Liver (tissue), 9 donors: ENCODE results near the gene RFC4. TPM values are rescaled to one million over a fixed set of nuclear protein-coding genes. Genes with fewer than 3 reads are reported as not detected.
"Not testable (repeated sequence)": the region's sequence is repeated elsewhere in the genome, so short reads cannot be mapped to it uniquely, and the experiment has no call there.

Source experiments
- DNase-seq: peaks from one replicate; pipeline ENCODE4 v3.0.0-alpha.2; 2017; ENCODE audit warnings: low spot score
- H3K27ac ChIP-seq, 2 donors: one replicate each; pipeline ENCODE4 v1.7.0; 2013; ENCODE audit warnings: inconsistent platforms in 2 of 2, low read length in 2 of 2, control low read depth in 1 of 2, low read depth in 1 of 2, mild to moderate bottlenecking in 1 of 2
- H3K27me3 ChIP-seq, 4 donors: one replicate each; pipeline versions ENCODE4 v1.6.1 to v1.7.0; 2013; ENCODE audit warnings: low read length in 3 of 4, inconsistent platforms in 1 of 4, mild to moderate bottlenecking in 1 of 4, moderate library complexity in 1 of 4; ENCODE audit not compliant: control insufficient read depth in 4 of 4, insufficient read depth in 4 of 4
- H3K36me3 ChIP-seq, 4 donors: one replicate each; pipeline versions ENCODE4 v1.6.1 to v1.7.0; 2013; ENCODE audit warnings: low read length in 3 of 4, mild to moderate bottlenecking in 3 of 4, low read depth in 1 of 4, moderate library complexity in 1 of 4; ENCODE audit not compliant: control insufficient read depth in 4 of 4, insufficient read depth in 3 of 4
- H3K4me1 ChIP-seq, 4 donors: one replicate each; pipeline versions ENCODE4 v1.6.1 to v1.7.0; 2013; ENCODE audit warnings: low read length in 3 of 4, mild to moderate bottlenecking in 3 of 4, moderate library complexity in 1 of 4; ENCODE audit not compliant: control insufficient read depth in 4 of 4, insufficient read depth in 4 of 4
- H3K4me3 ChIP-seq, 3 donors: one replicate each; pipeline versions ENCODE4 v1.6.1 to v1.7.0; 2013; ENCODE audit warnings: low read length in 3 of 3, control low read depth in 1 of 3, low read depth in 1 of 3, mild to moderate bottlenecking in 1 of 3
- H3K9ac ChIP-seq, 2 donors: one replicate each; pipeline ENCODE4 v1.7.0; 2013; ENCODE audit warnings: low read length in 2 of 2, mild to moderate bottlenecking in 2 of 2, moderate library complexity in 2 of 2, control low read depth in 1 of 2, low read depth in 1 of 2
- H3K9me3 ChIP-seq, 4 donors: one replicate each; pipeline versions ENCODE4 v1.6.1 to v1.7.0; 2013; ENCODE audit warnings: low read length in 3 of 4; ENCODE audit not compliant: control insufficient read depth in 4 of 4
- ATF3 ChIP-seq: IDR thresholded peaks from 2 replicates; pipeline ENCODE4 v1.6.1; 2016; ENCODE audit warnings: antibody characterized with exemption
- CTCF ChIP-seq: fragments of 150-350 bp; IDR thresholded peaks from 2 replicates; pipeline ENCODE4 v1.5.1; 2017; ENCODE audit warnings: improper control_type of control experiment, low read depth, low read length; ENCODE audit not compliant: missing input control
- EGR1 ChIP-seq, 2 donors: IDR thresholded peaks; 2 replicates each; pipeline ENCODE4 v1.6.1; 2016 to 2018; ENCODE audit warnings: antibody characterized with exemption in 2 of 2, low read depth in 2 of 2
- FOXA1 ChIP-seq: IDR thresholded peaks from 2 replicates; pipeline ENCODE4 v1.6.1; 2016; ENCODE audit warnings: antibody characterized with exemption
- HNF4A ChIP-seq, 2 donors: conservative IDR thresholded peaks; 2 replicates each; pipeline ENCODE4 v1.6.1; 2016; ENCODE audit warnings: antibody characterized with exemption in 2 of 2, mild to moderate bottlenecking in 2 of 2
- JUND ChIP-seq, 2 donors: IDR thresholded peaks; 2 replicates each; pipeline ENCODE4 v1.6.1; 2016; ENCODE audit warnings: antibody characterized with exemption in 2 of 2
- MAX ChIP-seq: IDR thresholded peaks from 2 replicates; pipeline ENCODE4 v1.6.1; 2016; ENCODE audit warnings: antibody characterized with exemption
- NR2F2 ChIP-seq: IDR thresholded peaks from 2 replicates; pipeline ENCODE4 v1.6.1; 2016; ENCODE audit warnings: antibody characterized with exemption
- RAD21 ChIP-seq, 2 donors: IDR thresholded peaks; 2 replicates each; pipeline ENCODE4 v1.6.1; 2016; ENCODE audit warnings: antibody characterized with exemption in 2 of 2, mild to moderate bottlenecking in 2 of 2
- RXRA ChIP-seq, 2 donors: IDR thresholded peaks; 2 replicates each; pipeline ENCODE4 v1.6.1; 2017 to 2018; ENCODE audit warnings: antibody characterized with exemption in 2 of 2, mild to moderate bottlenecking in 1 of 2
- SP1 ChIP-seq: IDR thresholded peaks from 2 replicates; pipeline ENCODE4 v1.6.1; 2018; ENCODE audit warnings: antibody characterized with exemption, mild to moderate bottlenecking
- TAF1 ChIP-seq: conservative IDR thresholded peaks from 2 replicates; pipeline ENCODE4 v1.6.1; 2016; ENCODE audit warnings: antibody characterized with exemption, mild to moderate bottlenecking
- YY1 ChIP-seq: IDR thresholded peaks from 2 replicates; pipeline ENCODE4 v1.6.1; 2016; ENCODE audit warnings: antibody characterized with exemption, mild to moderate bottlenecking
- WGBS: extraction: QIAGEN DNeasy Blood & Tissue Kit; methylation state at CpG from one replicate; pipeline ENCODE4 v1.1.7; 2013; 5-methylcytosine and 5-hydroxymethylcytosine counted together
- polyA plus RNA-seq, 2 donors: library from polyadenylated mRNA; stranded (reverse) in 1 of 2; unstranded in 1 of 2; fragments of 200-250 nt in 1 of 2; fragments of >200 nt in 1 of 2; fragmentation: Nextera tagmentation in 1 of 2; extraction: Ambion mirVana in 1 of 2; gene quantifications; one replicate each; pipeline versions ENCODE4 v1.2.1 to v1.2.3, GENCODE V29; 2013 to 2015
- total RNA-seq, 2 donors: library from RNA; depleted of rRNA; stranded (reverse); fragments of >200 nt; gene quantifications; one replicate each; pipeline ENCODE4 v1.2.3, GENCODE V29; 2014
- donor health status: healthy.
- donor health status: healthy.
- donor health status: healthy.
- donor health status: healthy.
- donor health status: healthy.

Gene RFC4
- total and polyA plus RNA-seq, 4 donors = 4.6 to 27.3 (median 6.3) TPM

GRCh38 chr3:186852994-186853393 is 46.7 kb upstream of the RFC4 start:
- WGBS = 87% methylated on average over 6 of the region's 6 CpGs
- Histone ChIP-seq H3K4me1 (no peaks in the 10 kb centered on the region), H3K9me3 (no peaks in the 10 kb centered on the region), H3K36me3 (no peaks in the 10 kb centered on the region), H3K9ac (no peak overlapping the region), H3K4me3 (no peak overlapping the region), H3K27ac (no peak overlapping the region), H3K27me3 (no peaks in the 10 kb centered on the region)
- TF ChIP-seq RXRA (IDR thresholded peaks at IDR 0.05) = no peak
- no peak for TF ChIP-seq MAX
- no peak for TF ChIP-seq CTCF
- TF ChIP-seq YY1 = no peak
- no peak for TF ChIP-seq RAD21 (IDR thresholded peaks at IDR 0.05)
- TF ChIP-seq ATF3 = no peak
- no peak for TF ChIP-seq TAF1
- no peak for TF ChIP-seq JUND (IDR thresholded peaks at IDR 0.05)
- no peak for TF ChIP-seq EGR1 (IDR thresholded peaks at IDR 0.05; ENCODE audit: low read depth in 2 of 2)
- TF ChIP-seq NR2F2 = no peak
- no peak for DNase-seq

- not testable (repeated sequence) for H3K27ac ChIP-seq, H3K4me1 ChIP-seq, H3K36me3 ChIP-seq, DNase-seq, H3K9me3 ChIP-seq, H3K9ac ChIP-seq, H3K27me3 ChIP-seq, H3K4me3 ChIP-seq
- 97% methylated on average over 3 of the region's 3 CpGs for WGBS
Measured at GRCh38 chr3:186851835-186852234, 45.6 kb upstream of the RFC4 start.

DNA sequence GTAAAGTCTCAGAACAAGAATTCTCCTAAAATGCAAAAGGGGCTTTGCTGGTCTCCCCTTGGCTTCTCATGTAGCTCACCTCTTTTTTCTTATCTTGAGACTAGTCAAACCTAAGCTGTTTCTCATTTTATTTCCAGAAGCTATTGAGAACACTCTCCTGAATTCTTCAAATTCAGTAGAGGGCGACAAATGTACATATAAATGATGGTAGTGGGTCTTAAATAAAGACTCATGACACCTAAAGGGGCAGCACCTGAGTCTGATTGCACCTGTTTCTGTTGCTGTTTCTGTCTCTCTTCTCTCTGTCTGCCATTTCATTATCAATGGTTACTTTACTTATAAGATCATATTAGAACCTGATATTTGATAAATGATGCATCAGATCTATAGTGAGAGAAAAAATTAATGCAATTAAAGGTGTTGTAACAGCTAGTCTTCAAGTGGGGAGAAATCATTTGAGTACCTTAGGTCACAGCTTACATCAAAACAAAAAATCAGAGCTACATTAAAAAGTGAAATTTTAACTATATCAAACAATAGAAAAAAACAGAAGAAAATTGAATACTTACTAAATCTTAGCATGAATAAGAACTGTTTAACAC is 43.2 kb upstream of the RFC4 start:
- H3K36me3 ChIP-seq = no peaks in the 10 kb centered on the region
- no peaks in the 10 kb centered on the region for H3K9me3 ChIP-seq
- no peaks in the 10 kb centered on the region for H3K4me1 ChIP-seq
- DNase-seq = no peak
- TF ChIP-seq NR2F2 (no peak), RAD21 (IDR thresholded peaks at IDR 0.05) (peak; percentile 89 to 91), RXRA (IDR thresholded peaks at IDR 0.05) (no peak), CTCF (peak; percentile 53), FOXA1 (no peak), MAX (no peak), HNF4A (conservative IDR thresholded peaks at IDR 0.05) (no peak), SP1 (no peak)
- no peaks in the 10 kb centered on the region for H3K27me3 ChIP-seq
- H3K9ac ChIP-seq = no peak overlapping the region
- H3K27ac ChIP-seq = no peak overlapping the region
- 3% methylated on average over 1 of the region's 1 CpG for WGBS
- H3K4me3 ChIP-seq = no peak overlapping the region
